ENCODE data around the gene TRAPPC3.

Gene TRAPPC3

DNA sequence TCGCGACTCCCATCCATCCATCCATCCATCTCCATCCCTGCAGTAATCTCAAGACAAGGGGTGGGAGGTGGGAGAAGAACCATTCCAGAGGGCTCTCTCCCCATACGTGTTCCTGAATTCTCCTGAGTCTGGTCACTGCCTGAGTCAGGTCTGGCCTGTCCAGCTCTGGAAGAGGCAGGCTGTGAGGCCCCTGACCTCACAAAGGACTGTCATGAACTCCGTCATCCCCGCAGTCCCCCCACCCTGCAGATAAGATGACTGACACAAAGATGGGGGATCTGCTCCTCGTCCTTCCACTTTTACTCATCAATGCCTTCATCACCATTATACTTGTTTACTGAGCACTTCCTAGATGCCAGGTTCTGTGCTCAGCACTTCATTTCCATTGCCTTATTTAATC lies 5.0 kb upstream of the TRAPPC3 start:
- no peak for DNase-seq (ENCODE audit: low read depth in 2 of 2)

- no peak for DNase-seq (ENCODE audit: low read depth in 2 of 2)
Measured at GRCh38 chr1:36153476-36153875, 4.2 kb upstream of the TRAPPC3 start.

DNA sequence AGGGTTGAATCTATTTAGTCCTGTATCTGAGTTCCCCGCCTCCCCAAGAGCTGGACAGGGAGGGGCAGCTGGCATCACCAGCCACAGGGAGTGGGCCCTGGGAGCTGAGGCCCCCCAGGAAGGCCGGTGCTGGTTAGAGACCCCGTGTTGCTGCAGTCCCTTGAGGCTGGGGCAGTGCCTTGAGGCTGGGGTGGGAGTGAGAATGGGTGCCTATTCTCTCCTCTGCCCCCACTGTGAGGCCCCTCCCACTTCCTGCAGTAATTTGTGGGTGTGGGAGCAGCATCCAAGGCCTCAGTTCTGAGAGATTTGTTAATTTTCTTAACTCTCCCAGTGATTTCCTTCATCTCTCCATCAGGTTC lies 2.5 kb upstream of the TRAPPC3 start:
- no peak for DNase-seq (ENCODE audit: low read depth in 2 of 2)

GRCh38 chr1:36151134-36151844 lies 2.0 kb upstream of the TRAPPC3 start:
- DNase-seq (ENCODE audit: low read depth in 2 of 2) = no peak

GRCh38 chr1:36150296-36151133 lies 1.2 kb upstream of the TRAPPC3 start:
- DNase-seq (ENCODE audit: low read depth in 2 of 2) = peak in 1 of 2 donors; percentile 76

- DNase-seq (ENCODE audit: low read depth in 2 of 2) = no peak
Measured at GRCh38 chr1:36149973-36150295, 648 bp upstream of the TRAPPC3 start.

DNA sequence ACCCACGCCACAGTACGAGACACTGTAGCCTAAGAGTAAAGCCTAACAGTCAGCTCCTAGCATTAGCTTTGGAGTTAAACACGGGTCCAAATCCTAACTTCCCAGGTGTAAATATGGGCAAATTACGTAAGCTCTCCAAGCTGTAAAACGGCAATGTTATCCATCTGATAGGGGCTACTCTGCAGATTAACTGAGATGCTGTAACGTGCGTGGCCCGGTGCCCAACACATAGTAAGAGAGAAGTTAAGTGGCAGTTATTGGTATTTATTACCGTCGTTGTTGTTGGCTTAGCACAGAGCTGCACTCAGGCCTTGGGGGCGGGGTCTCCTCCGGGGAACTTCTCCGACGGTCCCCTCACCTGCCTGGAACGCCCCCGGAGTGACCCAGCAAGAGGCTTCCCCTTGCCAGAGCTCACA lies 457 bp downstream of the TRAPPC3 start:
- DNase-seq (ENCODE audit: low read depth in 2 of 2) = no peak

- no peak for DNase-seq (ENCODE audit: low read depth in 2 of 2)
Measured at GRCh38 chr1:36144413-36144812, 4.9 kb downstream of the TRAPPC3 start.

DNA sequence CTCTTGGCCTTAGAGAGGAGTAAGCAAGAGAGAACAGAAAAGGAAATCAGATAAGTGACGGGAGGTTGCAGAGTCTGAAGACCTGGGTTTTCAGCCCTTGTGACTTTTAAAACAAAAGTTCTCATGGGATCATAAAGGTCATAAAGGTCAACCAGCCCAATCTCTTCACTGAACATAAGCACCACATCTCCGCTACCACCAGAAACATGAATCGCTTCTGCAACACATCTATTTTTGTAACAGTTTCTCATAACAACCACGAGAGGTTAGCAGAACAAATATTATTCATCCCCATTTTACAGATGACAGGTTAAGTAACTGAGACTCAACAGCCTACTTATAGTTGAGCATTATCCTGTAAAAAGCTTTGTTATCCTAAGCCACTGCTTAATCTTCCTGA lies 5.9 kb downstream of the TRAPPC3 start:
- no peak for DNase-seq (ENCODE audit: low read depth in 2 of 2)

DNA sequence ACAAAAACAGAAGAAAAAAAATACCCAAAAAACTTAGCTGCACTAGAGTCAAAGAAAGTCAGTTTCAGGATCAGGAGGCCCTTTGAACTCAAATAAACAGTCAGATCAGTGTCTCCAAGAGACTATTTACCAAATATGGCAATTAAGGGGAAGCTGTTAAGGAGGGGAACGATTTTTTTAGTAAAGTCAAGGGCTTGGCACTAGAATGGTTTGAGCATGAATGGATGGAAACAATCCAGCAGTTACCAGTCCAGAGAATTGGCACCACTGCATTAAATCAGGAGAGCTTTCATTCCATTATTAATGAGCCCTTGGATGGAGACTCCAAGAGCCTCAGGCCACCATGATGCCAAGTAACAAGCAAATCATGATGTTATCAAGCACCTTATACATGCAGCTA lies 7.2 kb downstream of the TRAPPC3 start:
- DNase-seq (ENCODE audit: low read depth in 2 of 2) = no peak

- DNase-seq (ENCODE audit: low read depth in 2 of 2) = no peak
Measured at GRCh38 chr1:36139521-36139920, 9.8 kb downstream of the TRAPPC3 start.

DNA sequence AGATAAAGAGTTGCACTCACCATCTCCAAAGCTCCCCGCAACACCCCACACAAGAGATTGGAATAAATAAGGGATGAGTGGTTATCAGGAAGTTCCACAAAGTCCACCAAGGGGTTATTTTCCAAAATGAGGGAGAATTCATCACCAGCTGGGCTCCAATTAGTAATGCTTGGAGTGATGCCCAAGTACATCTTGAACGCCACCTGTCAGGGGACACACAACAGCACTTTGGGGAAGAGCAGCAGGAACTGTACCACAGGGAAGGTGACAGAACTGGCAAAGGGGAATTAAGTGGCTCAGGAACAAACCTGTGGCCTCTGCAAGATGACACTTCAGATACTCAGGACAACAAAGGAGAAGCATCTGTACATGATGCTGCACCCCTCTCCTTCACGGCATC lies 11.5 kb downstream of the TRAPPC3 start:
- DNase-seq (ENCODE audit: low read depth in 2 of 2) = no peak

GRCh38 chr1:36137226-36137625 lies 12.1 kb downstream of the TRAPPC3 start:
- DNase-seq (ENCODE audit: low read depth in 2 of 2) = no peak

- no peak for DNase-seq (ENCODE audit: low read depth in 2 of 2)
Measured at GRCh38 chr1:36136535-36136934, 12.8 kb downstream of the TRAPPC3 start.

DNA sequence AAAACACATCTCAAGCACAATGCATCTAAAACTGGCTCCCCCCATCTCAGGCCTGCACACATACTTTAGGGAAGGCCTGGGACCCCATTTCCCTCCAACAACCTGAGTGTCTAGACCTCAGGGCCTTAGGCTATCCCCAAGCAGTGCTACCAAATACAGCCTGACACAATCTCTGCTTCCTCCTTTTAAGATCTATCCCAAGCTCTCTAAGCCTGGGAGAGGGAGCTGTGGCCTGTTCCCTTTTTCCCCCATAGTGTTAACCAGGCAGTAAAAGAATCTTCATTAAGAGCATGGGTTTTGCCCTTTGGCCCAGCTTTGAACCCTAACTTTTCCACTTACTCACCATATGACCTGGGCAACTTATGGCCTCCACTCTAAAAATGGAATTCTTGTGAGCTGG lies 13.5 kb downstream of the TRAPPC3 start:
- DNase-seq (ENCODE audit: low read depth in 2 of 2) = no peak

GRCh38 chr1:36135330-36135667 lies 14.0 kb downstream of the TRAPPC3 start:
- no peak for DNase-seq (ENCODE audit: low read depth in 2 of 2)

DNA sequence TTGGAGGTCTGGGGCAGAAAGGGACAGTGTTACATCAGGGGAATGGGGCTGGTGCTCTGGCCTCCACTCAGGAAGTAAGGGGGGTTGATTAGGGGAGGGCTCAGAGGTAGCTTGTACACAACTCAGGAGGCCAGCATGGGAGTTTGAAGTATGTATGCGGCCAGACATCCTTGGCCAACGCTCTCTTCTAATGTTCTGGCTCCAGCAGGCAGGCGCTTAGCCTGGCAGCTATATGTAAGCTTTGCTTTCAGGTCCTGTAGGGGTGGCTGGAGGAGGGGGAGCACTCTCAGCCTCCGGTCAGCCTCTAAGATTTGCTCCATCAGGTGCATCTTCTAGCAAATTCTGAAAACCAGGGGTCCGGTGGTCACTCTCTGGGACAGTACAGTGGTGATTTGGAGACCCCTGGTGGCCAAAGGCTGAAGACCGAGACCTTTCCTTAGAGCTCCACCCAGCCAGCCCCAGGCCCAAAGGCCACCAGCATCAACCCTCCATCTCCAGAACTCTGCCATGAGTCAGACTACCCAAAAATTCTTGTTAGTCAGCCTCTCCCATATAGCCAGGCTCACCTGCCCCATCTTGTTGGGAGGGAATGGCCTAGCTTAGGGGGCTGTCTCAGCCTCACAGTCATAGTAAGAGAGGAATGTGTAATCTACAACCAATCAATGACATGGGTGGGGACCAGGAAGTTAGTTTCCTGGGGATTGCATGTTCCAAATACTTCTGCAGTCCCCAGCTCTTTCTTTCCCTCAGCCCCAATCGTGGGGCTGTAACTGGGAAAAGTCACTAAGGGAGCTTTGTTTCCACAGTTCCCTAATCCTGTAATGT lies 14.6 kb downstream of the TRAPPC3 start:
- DNase-seq (ENCODE audit: low read depth in 2 of 2) = no peak

- DNase-seq (ENCODE audit: low read depth in 2 of 2) = no peak
Measured at GRCh38 chr1:36134031-36134430, 15.3 kb downstream of the TRAPPC3 start.

DNA sequence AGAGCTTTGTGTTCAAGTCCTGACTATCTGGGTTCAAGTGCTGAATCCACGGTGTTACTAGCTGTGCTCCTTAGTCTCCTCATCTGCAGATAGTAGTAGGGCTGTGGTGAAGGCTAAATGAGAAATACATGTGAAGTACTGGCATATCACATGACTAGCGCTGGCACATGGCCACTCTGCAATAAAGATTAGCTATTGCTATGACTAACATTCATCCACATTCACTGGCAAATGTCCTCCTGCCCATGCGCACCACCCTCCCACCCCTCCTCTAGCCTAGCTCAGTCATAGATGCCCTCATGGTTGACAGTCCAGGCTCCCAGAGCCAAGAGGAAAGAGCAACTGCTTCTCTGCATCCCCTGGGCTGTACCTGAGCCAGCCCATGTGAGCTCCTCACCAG lies 15.8 kb downstream of the TRAPPC3 start:
- DNase-seq (ENCODE audit: low read depth in 2 of 2) = no peak

- DNase-seq (ENCODE audit: low read depth in 2 of 2) = no peak
Measured at GRCh38 chr1:36132029-36132428, 17.3 kb downstream of the TRAPPC3 start.

GRCh38 chr1:36128905-36129206 lies 20.4 kb downstream of the TRAPPC3 start:
- DNase-seq (ENCODE audit: low read depth in 2 of 2) = no peak

DNA sequence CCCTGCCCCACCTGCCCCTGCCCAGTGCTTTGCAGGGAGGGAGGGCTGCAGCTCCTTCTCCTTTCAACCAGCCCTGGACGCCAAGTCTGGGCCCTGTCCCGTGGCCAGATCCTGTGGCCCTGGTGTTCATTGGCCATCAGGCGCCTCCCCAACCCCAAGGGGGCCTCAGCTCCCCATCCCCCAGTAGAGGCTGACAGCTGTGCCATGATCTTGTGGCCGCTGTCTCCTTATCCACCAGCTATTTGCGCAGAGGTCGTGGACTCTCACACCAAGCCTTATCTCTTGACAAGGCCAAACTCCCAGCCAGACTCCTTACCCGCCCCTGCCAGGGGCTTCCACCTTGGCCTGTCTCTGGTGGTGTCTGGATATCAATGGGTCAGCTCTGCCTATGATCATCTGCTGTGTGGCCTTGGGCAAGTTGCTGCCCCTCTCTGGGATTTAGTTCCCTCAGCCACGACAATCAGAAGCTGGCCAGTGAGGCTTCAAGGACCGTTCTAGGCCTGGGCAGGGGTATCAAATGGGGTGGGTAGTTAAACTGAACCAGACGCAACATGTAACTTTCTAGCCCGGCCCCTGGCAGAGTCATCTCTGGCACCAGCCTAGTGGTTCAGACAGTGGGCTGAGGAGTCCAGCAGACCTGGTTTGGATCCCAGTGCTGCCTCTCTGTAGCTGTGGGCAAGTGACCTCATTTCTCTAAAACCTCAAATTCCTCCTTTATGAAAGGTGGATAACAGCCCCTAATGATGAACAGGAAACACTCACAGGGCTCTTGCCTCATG lies 21.0 kb downstream of the TRAPPC3 start:
- DNase-seq (ENCODE audit: low read depth in 2 of 2) = no peak
